ENCODE measurements around the gene TDRD12. TPM values are rescaled to one million over a fixed set of nuclear protein-coding genes. Genes with fewer than 3 reads are reported as not detected.

The TDRD12 gene
- total RNA-seq, 1 donor from 2014 or later: 0.74 TPM

DNA sequence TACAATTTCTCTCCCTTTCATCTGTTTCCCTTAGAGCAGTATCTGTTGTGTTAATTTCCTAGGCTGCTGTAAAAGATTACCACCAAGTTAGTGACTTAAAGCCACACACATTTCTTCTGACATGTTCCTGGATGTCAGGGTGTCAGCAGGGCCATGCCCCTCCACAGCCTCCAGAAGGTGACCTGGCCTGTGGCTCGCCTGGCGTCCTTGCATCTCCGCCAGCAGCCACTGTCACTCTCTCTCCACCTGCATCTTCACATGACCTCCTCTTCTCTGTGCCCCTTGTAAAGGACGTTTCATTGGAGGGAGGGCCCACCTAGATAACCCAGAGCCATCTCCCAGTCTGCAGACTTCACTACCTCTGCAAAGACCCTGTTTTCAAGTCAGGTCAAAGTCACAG is 88.7 kb downstream of the TDRD12 start:
- no peaks in the 10 kb centered on the region for H3K9me3 ChIP-seq
- no peaks in the 10 kb centered on the region for H3K36me3 ChIP-seq
- H3K4me3 ChIP-seq: no peak overlapping the region
- TF ChIP-seq POLR2AphosphoS5 (IDR thresholded peaks at IDR 0.05; ENCODE audit: insufficient read depth in 1 of 2, low read depth in 1 of 2) (no peak), POLR2A (IDR thresholded peaks at IDR 0.05) (no peak)
- TF ChIP-seq, protein P1, sequence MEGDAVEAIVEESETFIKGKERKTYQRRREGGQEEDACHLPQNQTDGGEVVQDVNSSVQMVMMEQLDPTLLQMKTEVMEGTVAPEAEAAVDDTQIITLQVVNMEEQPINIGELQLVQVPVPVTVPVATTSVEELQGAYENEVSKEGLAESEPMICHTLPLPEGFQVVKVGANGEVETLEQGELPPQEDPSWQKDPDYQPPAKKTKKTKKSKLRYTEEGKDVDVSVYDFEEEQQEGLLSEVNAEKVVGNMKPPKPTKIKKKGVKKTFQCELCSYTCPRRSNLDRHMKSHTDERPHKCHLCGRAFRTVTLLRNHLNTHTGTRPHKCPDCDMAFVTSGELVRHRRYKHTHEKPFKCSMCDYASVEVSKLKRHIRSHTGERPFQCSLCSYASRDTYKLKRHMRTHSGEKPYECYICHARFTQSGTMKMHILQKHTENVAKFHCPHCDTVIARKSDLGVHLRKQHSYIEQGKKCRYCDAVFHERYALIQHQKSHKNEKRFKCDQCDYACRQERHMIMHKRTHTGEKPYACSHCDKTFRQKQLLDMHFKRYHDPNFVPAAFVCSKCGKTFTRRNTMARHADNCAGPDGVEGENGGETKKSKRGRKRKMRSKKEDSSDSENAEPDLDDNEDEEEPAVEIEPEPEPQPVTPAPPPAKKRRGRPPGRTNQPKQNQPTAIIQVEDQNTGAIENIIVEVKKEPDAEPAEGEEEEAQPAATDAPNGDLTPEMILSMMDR (IDR thresholded peaks at IDR 0.05): no peak
- DNase-seq (ENCODE audit: extremely low spot score in 2 of 2): no peak
- H3K27ac ChIP-seq: no peak overlapping the region
- H3K27me3 ChIP-seq: no peaks in the 10 kb centered on the region
- intact Hi-C loops (cut with DNase I): no loop called here
- no peaks in the 10 kb centered on the region for H3K4me1 ChIP-seq

DNA sequence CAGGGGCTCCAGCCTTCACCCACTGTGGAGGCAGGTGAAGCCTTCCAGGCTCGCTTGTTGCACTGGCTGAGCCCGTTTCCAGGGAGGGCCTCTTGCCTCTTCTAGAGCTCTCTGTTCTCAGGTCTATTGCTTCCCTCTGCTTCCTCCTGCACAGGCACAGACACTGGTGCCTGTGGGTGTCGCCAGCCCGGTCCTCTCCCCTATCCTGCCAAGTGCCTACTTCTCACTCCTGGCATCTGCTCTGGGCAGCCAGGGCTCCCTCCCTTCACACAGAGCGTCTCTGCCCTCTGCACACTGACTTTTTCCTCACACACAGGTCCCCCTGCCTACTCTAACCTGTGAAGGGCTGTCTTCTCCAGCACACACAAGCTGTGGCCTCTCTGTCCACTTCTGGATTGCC is 89.7 kb downstream of the TDRD12 start:
- Histone ChIP-seq H3K4me3 (no peak overlapping the region), H3K9me3 (no peaks in the 10 kb centered on the region), H3K27ac (no peak overlapping the region), H3K36me3 (no peaks in the 10 kb centered on the region), H3K27me3 (no peaks in the 10 kb centered on the region), H3K4me1 (no peaks in the 10 kb centered on the region)
- TF ChIP-seq, protein P1 (IDR thresholded peaks at IDR 0.05): no peak
- no peak for TF ChIP-seq POLR2AphosphoS5 (IDR thresholded peaks at IDR 0.05; ENCODE audit: insufficient read depth in 1 of 2, low read depth in 1 of 2)
- TF ChIP-seq POLR2A (IDR thresholded peaks at IDR 0.05): no peak
- DNase-seq (ENCODE audit: extremely low spot score in 2 of 2): no peak
- intact Hi-C loops (cut with DNase I): no loop called here

DNA sequence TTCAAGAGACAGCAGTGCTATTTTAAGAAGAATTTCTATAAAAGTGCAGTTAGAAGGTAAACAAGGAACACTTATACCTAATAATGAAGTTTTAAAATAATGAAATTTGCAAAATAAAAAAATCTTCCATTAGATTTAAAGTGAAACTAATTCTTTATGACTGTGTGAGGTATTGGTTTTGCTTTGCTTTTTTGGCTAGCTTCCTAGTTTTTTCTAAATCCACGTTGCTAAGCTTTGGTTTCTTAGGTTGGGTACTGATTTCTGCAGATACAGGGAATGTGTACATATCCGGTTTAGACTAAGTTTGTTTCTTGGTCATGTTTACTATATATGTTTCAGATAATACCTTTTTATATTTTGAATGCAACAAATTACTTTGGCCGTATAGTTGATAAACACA is 90.2 kb downstream of the TDRD12 start:
- H3K36me3 ChIP-seq: no peaks in the 10 kb centered on the region
- intact Hi-C loops (cut with DNase I): no loop called here
- H3K9me3 ChIP-seq: no peaks in the 10 kb centered on the region
- no peak for TF ChIP-seq POLR2AphosphoS5 (IDR thresholded peaks at IDR 0.05; ENCODE audit: insufficient read depth in 1 of 2, low read depth in 1 of 2)
- H3K27me3 ChIP-seq: no peaks in the 10 kb centered on the region
- H3K4me1 ChIP-seq: no peaks in the 10 kb centered on the region
- H3K27ac ChIP-seq: no peak overlapping the region
- H3K4me3 ChIP-seq: no peak overlapping the region
- DNase-seq (ENCODE audit: extremely low spot score in 2 of 2): no peak

DNA sequence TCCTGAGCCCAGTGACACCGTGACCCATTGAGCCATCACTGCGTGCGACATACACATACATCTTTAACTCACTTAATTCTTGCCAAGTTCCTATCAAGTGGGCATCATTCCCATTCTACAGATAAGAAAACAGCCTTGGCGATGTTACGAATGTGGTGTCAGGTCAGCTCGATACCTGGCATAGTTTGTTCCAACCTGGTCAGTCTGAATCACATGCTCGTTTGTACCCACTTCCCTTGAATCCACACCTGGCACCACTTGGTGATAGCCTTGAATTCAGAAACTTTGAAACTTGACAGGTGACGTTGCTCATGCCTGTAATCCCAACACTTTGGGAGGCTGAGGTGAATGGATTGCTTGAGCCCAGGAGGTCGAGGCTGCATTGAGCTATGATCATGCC is 90.9 kb downstream of the TDRD12 start:
- Histone ChIP-seq H3K27me3 (no peaks in the 10 kb centered on the region), H3K4me1 (no peaks in the 10 kb centered on the region), H3K4me3 (no peak overlapping the region), H3K27ac (no peak overlapping the region), H3K9me3 (no peaks in the 10 kb centered on the region), H3K36me3 (no peaks in the 10 kb centered on the region)
- no peak for TF ChIP-seq POLR2A (IDR thresholded peaks at IDR 0.05)
- DNase-seq (ENCODE audit: extremely low spot score in 2 of 2): no peak
- intact Hi-C loops (cut with DNase I): no loop called here

DNA sequence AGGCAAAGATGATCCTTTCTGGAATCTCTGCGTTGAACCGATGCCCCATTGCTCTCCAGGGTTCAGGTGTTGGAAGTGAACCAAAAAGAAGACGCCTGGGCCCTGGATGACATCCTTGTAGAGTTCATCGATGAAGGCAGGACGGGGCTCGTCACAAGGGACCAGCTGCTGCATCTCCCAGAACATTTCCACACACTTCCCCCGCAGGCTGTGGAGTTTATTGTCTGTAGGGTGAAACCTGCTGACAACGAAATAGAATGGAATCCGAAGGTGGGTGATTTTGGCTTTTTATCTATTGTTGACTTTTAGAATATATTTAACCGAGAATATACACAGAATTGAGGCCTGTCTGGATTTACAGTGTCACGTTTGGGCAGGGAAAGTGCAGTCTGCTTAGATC is 91.6 kb downstream of the TDRD12 start:
- intact Hi-C loops (cut with DNase I): no loop called here
- H3K4me1 ChIP-seq: no peaks in the 10 kb centered on the region
- no peaks in the 10 kb centered on the region for H3K36me3 ChIP-seq
- no peaks in the 10 kb centered on the region for H3K27me3 ChIP-seq
- DNase-seq (ENCODE audit: extremely low spot score in 2 of 2): no peak
- H3K27ac ChIP-seq: no peak overlapping the region
- TF ChIP-seq, protein P1 (IDR thresholded peaks at IDR 0.05): no peak
- TF ChIP-seq POLR2AphosphoS5 (IDR thresholded peaks at IDR 0.05; ENCODE audit: insufficient read depth in 1 of 2, low read depth in 1 of 2) (no peak), POLR2A (IDR thresholded peaks at IDR 0.05) (no peak)
- H3K4me3 ChIP-seq: no peak overlapping the region
- no peaks in the 10 kb centered on the region for H3K9me3 ChIP-seq

DNA sequence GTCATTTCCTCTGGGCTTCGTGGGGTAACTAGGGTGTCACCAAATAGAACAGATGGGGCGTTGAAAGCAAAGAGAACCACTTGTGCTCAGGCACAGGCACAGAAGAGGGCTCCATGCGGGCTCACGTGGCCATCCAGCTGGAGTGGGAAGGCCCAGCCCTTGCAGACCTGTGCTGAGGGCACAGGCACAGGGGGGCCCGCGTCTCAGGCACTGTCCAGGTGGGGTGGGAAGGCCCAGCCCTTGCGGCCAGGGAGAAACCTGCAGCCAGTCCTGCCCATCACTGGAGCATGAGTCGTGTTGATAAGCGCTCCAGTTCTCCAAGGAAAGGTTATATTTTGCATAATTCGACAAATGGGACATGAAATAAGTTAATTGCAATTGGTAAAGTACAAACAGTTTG is 92.5 kb downstream of the TDRD12 start:
- intact Hi-C loops (cut with DNase I): no loop called here
- H3K4me3 ChIP-seq: no peak overlapping the region
- no peaks in the 10 kb centered on the region for H3K9me3 ChIP-seq
- H3K27me3 ChIP-seq: no peaks in the 10 kb centered on the region
- no peak for TF ChIP-seq POLR2A (IDR thresholded peaks at IDR 0.05)
- H3K4me1 ChIP-seq: no peaks in the 10 kb centered on the region
- H3K36me3 ChIP-seq: no peaks in the 10 kb centered on the region
- no peak for DNase-seq (ENCODE audit: extremely low spot score in 2 of 2)
- no peak overlapping the region for H3K27ac ChIP-seq

DNA sequence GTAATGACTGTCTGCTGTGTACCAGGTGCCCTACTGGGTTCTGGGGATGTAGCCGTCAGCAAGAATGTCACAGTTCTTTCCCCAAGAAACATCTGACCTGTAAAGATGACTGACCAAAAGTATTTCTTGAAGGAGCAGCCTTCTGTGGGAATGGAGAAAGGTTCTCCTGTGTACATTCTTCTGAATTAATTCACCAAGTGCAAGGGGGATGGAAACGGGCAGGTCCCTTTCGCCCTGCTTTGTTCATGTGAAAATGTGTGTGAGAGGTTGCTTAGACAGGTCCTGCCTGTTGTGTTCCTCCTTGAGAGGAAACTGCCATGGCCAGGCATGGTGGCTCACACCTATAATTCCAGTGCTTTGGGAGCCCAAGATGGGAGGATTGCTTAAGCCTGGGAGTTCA is 93.0 kb downstream of the TDRD12 start:
- intact Hi-C loops (cut with DNase I): no loop called here
- no peaks in the 10 kb centered on the region for H3K9me3 ChIP-seq
- no peaks in the 10 kb centered on the region for H3K36me3 ChIP-seq
- H3K4me1 ChIP-seq: no peaks in the 10 kb centered on the region
- H3K27me3 ChIP-seq: no peaks in the 10 kb centered on the region
- no peak overlapping the region for H3K4me3 ChIP-seq
- no peak for DNase-seq (ENCODE audit: extremely low spot score in 2 of 2)
- no peak overlapping the region for H3K27ac ChIP-seq
- TF ChIP-seq, protein P1 (IDR thresholded peaks at IDR 0.05): no peak
